HG03135 (cell line): ENCODE results near the gene GPC6.

Experiments
- ATAC-seq: cut with Tn5 transposase; IDR thresholded peaks from one replicate; pipeline ENCODE4 v1.9.1; 2021; ENCODE audit warnings: mild to moderate bottlenecking, moderate library complexity; ENCODE audit not compliant: unreplicated experiment

GPC6 gene

DNA sequence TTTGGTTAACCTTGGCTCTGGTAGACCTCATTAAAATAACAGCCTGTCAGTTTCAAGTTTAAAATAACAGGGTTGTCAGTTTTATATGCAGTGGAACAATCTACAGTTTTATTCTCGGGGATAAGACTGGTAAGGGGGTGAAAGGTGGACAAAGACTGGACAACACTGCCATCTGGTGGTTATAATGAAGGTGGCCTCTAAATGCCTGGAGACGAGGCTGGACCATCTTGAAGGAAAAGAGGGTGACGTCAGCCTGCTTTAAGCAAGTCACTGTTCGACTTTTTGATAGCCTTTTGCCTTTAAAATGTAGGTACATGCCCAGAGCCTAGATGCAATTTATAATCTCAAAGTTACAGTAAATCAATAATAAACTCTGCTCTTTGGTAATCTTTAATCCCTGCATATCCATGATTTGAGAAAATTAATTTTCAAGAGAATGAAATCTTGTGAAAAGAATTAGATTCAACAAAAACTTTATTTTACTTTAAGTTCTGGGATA, 1135.9 kb downstream of the GPC6 start:
- peak; percentile 99 for ATAC-seq

GRCh38 chr13:94366677-94367076, 1140.1 kb downstream of the GPC6 start:
- ATAC-seq, result no peak

DNA sequence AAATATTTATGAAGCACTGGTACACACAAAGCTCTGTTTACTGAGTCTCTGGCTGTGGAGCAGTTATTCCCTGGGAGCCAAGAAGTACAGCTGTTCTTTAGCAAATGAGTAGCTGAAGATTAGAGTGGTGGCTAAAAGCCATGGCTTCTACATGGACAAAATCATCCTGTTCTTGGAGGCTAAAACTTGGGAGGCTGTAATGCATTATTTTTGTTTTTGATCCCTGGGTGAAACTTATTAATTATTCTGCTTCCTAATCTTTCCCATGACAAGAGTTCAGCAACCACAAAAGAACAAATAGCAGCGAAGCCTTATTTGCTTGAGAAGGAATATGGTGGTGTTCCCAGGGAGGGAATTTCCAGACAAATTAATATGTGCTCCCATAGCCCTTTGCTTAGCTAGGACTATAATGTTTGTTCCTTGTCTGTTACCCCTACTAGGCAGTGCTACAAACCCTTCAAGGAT, 1143.4 kb downstream of the GPC6 start:
- no peak for ATAC-seq

DNA sequence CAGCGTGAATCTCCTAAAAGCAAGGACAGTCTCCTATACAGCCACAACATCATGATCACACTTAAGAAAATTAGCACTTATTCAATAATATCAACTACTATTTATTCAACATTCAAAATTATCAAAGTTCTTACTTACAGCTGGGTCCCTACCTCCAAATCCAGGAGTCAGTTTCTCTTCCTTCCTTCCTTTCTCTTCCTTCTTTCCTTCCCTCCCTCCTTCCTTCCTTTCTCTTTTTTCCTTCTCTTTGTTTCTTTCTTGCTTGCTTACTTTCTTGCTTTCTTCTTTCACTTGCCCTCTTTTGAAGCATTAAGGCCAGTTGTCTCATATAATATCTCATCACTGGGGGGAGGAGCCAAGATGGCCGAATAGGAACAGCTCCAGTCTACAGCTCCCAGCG, 1145.2 kb downstream of the GPC6 start:
- ATAC-seq, result no peak

GRCh38 chr13:94382517-94382916, 1155.9 kb downstream of the GPC6 start:
- ATAC-seq, result no peak

GRCh38 chr13:94382960-94383359, 1156.4 kb downstream of the GPC6 start:
- ATAC-seq, result no peak

- no peak for ATAC-seq
These were observed 1157.8 kb downstream of the GPC6 start for GRCh38 chr13:94384231-94384905.

- ATAC-seq, result no peak
These were observed 1160.4 kb downstream of the GPC6 start for GRCh38 chr13:94387047-94387446.

DNA sequence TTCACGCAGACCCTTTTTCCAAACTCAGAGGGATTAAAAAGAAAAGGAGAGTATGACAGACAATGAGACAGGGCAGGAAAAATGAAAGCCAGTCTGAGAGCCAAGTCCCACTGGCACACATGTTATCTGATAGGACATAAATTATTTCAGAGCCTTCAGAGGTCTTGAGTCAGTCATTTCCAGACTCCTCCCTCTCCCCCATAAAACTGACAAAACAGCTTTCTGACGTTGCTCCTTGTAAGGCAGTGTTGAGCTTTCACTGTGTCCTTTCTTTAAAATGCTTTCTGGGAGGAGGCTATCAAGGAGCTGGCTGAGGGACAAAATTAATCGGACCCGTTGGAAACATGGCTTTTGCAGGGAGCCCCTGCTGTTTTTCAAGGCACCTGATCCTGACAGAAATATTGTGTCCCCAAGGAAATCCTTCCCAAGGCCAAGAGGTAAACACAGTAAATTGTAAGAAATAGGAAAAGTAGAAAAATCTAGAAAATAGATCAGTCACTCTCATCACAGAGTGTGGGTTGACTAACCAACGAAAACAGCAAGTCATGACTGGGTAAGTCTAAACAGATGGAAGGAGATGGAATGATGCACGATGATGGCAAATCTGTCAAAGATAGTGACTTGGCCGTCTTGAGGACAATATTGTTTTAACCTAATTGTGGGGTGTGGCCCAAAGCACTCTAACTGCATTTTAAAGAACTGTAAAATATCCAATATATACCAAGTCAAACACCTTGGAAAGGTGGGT, 1163.2 kb downstream of the GPC6 start:
- ATAC-seq, result no peak

- ATAC-seq, result no peak
These were observed 1164.3 kb downstream of the GPC6 start for GRCh38 chr13:94390881-94391280.

GRCh38 chr13:94394723-94395122, 1168.1 kb downstream of the GPC6 start:
- ATAC-seq, result no peak

- no peak for ATAC-seq
These were observed 1169.3 kb downstream of the GPC6 start for GRCh38 chr13:94395860-94396259.

DNA sequence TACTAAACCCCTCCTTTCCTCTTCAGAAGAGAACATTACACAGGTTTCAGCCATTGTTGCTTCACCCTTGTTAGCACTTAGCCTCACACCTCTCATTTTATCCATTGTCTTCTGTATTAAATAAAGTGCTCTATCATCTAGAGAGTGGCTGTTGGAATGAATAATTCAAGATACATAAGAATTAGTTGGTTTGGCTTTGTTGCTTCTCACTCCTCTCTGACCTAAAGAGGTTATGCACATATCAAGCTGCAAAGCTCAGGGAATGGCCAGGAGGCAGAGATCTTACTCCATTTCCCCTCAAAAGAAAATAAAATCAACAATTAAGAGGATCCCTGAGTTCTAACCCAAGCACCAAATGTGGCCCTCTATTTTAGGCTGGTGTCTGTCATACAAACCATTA, 1173.2 kb downstream of the GPC6 start:
- no peak for ATAC-seq

DNA sequence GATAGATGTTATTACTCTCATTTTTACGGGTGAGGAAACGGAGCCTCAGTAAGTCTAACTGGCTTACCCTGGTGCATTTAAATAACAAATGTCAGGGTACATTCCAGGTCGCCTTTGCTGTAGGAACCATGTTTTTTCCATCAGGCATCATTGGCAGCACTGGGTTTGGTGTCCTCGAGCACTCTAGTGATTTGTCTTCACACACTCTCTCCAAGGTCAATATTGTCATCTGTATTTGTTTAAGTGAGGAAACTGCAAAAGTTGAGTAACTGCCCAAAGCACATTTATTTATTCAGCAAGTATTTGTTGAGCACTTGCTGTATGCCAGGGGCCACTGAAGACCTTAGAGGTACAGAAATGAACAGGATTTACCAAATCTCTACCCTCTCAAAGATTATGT, 1174.3 kb downstream of the GPC6 start:
- no peak for ATAC-seq

- no peak for ATAC-seq
These were observed 1181.9 kb downstream of the GPC6 start for GRCh38 chr13:94408314-94409036.

- ATAC-seq, result no peak
These were observed 1185.1 kb downstream of the GPC6 start for GRCh38 chr13:94411747-94412146.

DNA sequence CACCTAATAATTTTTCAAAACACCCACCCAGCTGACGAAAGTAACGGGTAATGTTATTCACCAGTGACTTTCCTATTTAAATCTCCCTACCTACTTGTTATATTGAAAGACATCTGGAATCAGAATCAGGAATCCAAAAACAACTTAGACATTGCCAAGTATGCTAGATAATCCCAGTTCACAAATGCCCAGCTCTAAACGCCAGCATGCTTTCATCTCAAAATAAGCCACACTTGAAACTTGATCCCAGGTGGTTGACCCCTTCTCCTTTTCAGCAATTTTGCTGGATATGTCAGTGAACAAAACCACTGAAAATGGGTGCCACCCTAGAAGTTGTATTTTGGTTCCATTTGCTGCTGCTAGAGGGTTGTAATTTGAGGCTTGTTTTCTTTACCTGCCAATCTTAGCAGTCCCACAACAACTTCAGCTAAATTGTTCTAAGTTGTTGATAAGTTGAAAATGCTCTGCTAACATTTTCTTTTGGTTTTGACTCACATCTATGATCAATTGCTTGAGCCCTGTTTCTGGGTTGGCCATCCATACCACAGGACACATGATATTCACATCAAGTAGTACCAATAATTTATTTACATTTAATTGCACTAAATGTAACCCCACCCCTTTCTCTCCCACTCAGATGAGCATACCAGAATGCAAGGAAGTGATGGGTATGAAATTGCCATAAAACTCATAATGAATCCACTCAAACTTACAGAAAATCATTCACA, 1186.4 kb downstream of the GPC6 start:
- no peak for ATAC-seq

DNA sequence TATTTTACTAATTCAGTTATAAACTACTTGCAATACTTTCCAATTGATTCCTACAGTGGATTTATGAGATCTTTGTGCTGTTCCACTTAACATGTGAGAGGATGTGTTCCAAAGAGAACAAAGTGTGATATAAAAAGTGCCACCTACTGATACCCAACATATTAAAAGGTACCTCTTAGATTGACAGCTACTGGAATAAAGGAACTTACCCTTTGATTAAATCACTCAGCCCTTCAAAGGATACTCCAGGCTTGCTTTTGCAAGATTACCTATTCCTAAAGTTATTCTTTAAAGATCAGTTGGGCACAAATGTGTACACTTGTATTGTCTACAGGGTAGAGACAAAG, 1187.0 kb downstream of the GPC6 start:
- no peak for ATAC-seq

GRCh38 chr13:94414141-94414540, 1187.5 kb downstream of the GPC6 start:
- no peak for ATAC-seq

DNA sequence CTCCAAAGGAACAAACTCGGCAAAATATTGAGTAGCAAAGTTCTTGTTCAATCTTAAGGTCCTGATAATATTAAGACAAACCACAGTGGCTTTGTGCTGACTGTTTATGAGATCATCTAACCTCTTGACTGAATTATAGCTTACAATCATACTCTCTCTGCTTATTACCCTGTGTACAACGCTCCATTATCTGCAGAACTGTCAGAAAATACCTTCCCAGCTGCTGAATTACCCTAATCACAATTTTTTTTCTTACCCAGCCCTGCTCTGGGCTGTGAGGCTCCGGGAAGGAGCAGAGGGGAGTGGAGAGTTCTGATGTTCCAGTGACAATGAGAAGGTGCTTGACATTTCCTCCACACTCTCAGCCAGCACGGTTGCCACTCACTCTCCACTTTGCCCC, 1188.1 kb downstream of the GPC6 start:
- ATAC-seq, result no peak
